Umbilical cord (tissue), 2 donors: Measurements from ENCODE around the gene LZTR1. TPM values are rescaled to one million over a fixed set of nuclear protein-coding genes. Genes with fewer than 3 reads are reported as not detected.

Experiments used
- DNase-seq: peaks from one replicate; pipeline ENCODE4 v3.0.0-alpha.2; 2015; ENCODE audit warnings: low spot score
- total RNA-seq: library from RNA; depleted of rRNA; stranded (reverse); fragments of >200 nt; gene quantifications from one replicate; pipeline ENCODE4 v1.2.3, GENCODE V29; 2014; ENCODE audit warnings: low replicate concordance; ENCODE audit not compliant: insufficient read depth

Gene LZTR1
- total RNA-seq, 1 donor from 2014 or later, result 52.7 TPM

DNA sequence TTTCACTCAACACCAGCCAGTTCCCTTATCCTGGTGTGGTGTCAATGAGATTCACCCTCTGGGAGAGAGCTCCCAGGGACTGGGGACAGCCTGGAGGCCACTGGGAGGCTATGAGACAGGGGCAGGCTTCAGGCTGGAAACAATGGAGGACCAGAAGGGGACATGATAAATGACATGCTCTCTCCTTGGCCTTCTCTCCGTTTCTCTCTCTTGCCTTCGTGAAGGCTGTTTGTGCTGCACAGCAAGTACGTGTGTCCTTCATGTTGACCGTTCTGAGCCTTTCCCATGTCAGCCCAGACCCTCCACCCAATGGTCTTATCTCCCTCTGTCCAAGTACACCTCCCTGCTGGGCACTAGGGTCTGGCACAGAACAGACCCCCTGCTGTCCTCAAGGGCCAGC is 1.6 kb upstream of the LZTR1 start:
- DNase-seq, result no peak

DNA sequence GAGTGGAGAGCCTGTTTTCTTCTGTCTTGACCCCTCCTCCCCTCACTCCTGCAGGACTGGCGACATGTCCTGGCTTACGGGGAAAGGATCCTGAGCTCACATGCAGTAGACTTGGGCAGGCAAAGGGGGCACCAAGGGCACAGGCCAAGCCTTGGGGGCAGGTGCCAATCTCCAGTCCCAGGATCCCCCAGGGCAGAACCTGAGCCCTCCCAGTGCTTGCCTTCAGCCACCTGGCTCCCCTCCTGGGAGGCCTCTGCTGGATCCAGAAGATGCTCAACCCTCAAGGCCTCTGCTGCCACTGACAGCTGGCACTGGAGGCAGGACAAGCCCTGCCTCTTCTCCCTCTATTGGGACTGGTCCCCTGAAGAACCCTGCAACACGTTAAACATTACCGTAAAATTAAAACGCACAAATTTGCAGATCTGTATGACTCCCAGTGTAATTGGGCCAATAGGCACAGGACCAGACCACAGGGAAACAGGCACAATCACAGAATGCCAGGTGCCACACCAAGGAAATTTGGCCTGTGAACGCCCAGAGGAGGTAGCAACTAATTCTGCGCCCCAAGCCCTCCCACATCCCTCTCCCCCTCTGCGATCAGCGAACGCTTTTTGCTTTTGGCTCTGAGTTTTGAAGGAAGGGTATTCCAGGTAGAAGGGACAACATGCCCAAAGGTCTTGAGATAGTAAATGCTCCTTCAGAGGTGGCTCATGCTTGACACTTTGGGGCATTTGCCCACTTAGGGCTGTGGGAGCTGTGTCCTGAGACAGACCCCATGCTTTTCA is 967 bp upstream of the LZTR1 start:
- no peak for DNase-seq

DNA sequence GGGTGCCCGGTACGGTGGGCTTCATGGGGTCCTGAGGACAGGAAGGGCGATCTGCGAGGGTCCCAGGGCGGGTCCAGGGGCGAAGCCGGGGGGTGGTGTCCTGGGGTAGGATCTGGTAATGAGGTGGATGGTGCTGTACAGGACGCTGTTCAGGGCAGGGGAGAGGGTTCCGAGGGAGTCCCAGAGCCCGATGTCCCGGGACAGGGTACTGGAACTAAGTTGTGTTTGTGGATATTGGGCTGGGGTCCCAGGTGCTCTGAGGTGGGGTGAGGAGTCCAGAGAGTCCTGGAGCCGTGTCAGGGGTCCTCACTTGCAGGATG is 426 bp downstream of the LZTR1 start:
- no peak for DNase-seq

DNA sequence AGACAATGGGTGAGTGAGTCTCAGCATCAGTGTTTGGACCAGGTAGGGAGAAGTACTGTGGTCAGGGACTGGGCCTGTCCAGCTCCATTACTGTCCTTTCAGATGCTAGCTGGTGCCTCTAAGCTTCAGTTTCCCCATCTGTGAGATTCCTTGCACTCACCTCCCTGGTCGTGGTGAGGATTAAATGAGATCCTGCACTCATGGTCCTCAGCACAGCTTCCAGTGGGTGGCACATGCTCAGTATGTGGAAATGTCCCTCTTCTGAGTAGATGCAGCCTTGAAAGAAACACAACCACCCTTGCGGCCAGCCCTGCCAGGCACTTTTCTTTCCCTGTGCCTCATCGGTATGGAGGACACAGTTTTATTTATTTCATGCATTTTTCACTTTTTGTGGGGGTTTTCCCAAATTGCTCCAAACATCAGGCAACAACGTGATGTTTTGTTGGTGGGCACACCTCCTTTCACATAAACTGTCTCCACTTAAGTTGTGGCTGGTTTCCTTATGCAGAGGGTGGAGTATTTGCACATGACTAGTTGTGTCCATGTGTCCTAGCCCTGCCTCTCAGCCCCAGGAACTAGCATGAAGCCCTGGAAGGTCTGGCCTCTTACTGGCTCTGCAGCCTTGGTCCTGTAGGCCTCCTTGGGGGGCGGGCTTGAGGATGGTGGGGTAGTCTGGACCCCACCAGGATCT is 1.1 kb downstream of the LZTR1 start:
- no peak for DNase-seq

DNA sequence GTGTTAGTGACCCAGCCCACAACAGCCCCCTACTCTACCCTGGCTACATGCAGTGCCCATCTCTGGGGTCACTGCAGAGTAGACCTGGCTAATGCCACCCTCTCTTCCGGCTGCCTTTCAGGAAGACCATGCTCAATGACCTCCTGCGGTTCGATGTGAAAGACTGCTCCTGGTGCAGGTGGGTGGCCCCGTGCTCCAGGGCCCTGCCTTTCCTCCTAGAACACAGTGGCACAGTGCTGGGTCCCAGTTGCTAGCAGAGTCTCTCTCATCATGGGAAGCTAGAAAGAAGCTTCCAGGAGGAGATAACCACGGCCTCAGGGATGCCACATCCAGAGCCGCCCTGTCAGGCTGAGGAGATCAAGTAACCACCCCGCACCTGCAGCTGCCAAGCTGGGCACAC is 3.6 kb downstream of the LZTR1 start:
- DNase-seq, result no peak

DNA sequence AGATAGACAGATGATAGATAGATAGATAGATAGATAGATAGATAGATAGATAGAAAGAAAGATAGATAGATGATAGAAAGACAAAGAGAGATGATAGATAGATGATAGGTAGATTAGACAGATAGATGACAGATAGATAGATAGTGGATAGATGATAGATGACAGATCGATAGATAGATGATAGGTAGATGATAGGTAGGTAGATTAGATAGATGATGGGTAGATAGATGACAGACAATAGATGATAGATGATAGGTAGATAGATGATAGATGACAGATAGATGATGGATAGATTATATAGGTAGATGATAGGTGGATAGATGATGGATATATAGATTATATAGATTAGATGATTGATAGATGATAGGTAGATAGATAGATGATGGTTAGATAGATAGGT is 4.3 kb downstream of the LZTR1 start:
- no peak for DNase-seq

DNA sequence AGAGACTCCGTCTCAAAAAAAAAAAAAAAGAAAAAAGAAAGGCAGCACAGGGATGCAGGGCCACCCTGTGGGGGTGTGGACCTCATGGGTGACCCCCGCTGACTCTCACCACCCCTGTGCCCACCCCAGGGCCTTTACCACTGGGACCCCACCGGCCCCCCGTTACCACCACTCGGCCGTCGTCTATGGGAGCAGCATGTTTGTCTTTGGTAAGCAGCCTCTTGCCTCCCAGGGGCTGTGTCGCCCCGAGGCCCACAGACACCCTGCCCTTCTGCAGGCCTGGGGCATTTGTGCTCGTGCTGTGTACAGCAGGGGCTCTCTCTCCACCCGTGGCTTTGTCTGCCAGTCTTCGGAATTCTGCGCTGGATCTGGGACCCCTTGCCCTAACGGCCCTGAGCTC is 5.3 kb downstream of the LZTR1 start:
- no peak for DNase-seq

DNA sequence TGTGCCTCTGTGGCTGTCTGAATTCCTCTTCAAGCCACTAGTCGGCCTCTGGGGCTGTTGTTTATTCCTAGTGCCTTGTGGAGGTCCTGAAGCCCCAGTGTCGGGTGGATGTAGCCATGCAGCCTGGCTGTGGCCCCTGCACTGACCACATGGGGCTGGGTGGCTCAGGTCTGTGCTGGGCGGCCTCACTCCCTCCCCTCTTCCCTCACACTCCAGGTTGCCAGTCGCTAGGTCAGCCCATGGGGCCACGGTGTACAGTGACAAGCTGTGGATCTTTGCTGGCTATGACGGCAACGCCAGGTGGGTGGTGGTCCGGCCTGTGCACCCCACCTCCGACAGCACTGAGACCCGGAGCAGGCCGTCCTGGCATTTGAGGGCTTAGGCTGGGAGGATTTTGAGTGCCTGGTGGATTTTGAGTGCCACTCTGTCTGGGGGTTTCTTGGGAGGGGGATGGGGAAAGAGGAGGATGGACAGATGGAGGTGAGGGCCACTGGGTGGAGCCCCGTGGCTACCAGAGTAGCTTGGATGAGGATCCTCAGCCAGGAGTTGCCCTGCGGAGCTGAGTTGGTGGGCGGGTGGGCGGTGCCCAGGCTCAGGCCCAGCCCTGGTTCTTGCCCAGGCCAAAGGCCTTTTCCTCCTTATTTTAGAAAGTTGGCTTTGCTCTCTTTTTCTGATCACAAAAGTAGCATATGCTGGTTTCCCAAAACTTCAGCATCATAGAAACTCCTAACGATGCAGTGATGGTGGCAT is 6.7 kb downstream of the LZTR1 start:
- no peak for DNase-seq

DNA sequence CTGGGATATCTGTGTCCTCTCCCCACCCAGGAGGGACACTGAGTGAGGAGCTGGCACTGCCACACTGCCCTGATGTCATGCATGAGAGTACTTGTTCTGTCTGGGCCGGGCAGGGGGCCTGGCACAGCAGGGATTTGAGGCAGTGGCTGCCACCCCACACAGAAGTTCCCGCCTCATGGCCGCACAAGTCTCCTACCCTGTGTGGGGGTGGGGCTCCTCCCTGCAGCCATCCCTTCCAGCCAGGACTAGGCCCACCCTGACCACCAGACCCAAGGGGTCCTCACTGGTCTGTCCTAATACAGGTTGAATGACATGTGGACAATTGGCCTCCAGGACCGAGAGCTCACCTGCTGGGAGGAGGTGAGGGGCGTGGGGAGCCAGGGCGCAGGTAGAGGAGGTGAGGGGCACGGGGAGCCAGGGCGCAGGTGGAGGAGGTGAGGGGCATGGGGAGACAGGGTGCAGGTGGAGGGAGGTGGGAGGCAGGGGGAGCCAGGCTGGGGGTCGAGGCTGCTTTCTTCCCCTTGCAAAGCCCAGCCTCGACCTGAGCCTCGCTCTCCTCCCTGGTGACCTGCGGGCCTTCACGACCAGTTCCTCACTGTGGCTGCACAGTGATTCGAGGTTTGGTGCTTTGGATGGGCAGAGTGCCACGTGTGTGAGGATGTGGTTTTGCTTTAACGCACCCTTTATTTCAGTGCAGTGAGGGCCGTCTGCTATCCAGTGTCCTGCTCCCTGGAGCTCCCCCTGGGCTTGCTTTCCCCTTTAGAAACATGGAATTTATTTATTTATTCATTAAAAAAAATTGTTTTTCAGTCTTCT is 7.4 kb downstream of the LZTR1 start:
- DNase-seq, result no peak

DNA sequence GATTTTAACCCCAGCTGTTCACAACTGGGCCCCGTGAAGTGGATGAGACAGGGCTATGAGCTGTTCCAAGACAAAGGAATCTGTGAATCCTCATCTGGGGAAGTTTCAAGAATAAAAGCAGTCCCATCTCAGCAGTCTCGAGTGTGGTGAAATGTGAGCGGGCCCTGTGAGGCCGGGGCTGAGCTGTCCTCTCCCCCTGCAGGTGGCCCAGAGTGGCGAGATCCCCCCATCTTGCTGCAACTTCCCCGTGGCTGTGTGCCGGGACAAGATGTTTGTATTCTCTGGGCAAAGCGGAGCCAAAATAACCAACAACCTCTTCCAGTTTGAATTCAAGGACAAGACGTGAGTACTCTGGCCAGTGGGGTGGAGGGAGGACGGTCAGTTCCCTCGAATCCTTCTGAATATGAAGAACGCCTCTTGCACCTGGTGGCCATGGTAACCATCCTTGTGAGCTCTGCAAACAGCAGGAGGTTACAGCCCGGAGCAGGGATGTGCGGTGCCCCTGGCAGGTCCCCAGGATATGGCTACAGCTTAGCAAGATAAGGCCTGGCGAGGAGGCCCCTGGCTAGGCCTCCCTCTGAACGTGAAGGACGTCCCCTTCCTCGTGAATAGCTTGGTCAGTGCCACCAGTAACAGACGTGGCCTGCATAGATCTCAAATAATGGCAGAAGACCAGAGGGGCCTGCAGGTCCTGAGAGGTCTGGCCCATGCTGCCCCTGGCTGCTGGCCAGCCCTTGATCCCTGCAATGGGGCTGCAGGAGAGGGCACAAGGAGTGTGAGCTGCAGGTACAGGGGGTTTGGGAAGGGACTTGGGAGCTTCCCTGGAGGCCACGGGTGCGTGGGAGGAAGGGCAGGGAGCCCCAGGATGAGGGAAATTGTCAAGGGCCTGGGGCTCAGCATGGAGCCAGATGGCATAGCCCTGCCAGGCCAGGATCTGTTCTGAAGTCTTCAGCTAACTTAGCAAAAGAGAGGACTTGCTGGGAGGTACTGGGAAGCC is 8.4 kb downstream of the LZTR1 start:
- no peak for DNase-seq

DNA sequence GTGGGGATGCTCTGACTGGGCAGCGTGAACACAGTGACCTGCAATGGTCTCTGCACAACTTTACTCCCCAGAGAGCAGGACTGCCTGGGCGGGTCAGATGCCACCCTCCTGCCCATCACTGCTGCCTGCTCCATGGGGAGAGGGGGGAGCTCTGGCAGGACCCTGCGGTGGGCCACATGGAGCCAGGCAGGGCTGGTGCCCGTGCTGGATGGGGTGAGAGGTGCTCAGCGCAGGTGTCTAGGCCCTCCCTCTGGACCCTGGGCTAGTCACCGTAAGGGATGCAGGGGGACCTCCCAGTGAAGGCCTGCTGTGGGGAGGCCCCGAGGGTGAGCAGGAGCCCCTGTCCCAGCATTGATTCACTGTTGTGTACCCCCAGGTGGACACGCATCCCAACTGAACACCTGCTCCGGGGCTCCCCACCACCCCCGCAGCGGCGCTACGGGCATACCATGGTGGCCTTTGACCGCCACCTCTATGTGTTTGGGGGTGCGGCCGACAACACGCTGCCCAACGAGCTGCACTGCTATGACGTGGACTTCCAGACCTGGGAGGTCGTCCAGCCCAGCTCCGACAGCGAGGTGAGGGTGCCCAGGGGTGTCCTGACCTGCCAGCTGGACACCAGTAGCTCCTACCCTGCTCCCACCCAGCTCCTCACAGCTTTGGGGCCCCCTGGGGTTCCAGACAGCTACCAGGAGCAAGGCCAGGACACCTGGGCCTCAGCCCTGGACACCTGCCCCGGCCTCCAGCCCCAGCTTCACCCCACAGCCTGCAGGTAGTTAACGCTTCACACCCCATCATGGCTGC is 9.4 kb downstream of the LZTR1 start:
- no peak for DNase-seq

DNA sequence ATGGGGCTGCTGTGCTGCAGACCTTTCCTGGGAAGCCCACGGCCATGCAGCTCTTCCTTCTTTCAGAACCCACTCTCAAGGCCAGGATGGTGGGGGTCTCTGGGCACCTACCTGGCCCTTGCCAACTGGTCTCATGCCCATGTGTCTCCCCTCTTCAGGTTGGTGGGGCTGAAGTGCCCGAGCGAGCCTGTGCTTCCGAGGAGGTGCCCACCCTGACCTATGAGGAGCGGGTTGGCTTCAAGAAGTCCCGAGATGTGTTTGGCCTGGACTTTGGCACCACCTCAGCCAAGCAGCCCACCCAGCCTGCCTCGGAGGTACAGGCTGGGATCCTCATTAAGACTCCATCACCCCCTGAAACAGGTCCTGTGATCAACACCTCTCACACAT is 10.0 kb downstream of the LZTR1 start:
- DNase-seq, result no peak

DNA sequence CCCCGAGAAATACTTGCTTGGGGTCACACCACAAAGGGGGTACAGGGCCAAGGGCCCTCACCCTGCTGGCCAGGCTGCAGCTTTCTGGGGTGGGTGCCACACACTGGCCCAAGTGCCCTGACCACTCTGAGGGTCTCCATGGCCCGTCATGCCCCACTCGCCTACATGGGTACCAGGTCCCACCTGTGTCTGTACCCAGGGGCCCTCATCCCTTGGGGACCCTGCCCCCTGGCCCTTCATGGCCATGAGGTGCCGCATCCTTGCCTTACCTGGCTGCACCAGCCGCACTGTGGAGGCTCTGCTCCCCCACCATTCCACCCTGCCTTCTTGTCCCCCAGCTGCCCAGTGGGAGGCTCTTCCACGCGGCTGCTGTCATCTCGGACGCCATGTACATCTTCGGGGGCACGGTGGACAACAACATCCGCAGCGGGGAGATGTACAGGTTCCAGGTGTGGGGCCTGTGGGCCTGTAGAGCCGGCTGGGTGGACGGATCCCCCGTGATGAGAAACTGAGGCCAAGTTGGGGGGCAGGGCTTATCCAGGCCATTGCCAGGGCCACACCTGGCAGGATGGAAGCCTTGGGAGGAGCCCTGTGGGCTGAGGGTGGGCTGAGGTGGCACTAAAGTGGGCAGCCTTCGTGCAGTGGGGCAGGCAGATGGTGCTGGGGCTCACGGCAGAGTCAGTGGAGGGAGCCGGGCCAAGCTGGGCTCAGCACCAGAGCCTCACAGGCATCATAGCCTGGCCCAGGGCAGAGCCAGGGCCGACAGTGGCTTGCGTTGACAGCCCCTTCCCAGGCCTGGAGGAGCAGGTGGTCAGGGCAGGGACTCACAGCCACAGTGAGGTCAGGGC is 10.6 kb downstream of the LZTR1 start:
- no peak for DNase-seq

DNA sequence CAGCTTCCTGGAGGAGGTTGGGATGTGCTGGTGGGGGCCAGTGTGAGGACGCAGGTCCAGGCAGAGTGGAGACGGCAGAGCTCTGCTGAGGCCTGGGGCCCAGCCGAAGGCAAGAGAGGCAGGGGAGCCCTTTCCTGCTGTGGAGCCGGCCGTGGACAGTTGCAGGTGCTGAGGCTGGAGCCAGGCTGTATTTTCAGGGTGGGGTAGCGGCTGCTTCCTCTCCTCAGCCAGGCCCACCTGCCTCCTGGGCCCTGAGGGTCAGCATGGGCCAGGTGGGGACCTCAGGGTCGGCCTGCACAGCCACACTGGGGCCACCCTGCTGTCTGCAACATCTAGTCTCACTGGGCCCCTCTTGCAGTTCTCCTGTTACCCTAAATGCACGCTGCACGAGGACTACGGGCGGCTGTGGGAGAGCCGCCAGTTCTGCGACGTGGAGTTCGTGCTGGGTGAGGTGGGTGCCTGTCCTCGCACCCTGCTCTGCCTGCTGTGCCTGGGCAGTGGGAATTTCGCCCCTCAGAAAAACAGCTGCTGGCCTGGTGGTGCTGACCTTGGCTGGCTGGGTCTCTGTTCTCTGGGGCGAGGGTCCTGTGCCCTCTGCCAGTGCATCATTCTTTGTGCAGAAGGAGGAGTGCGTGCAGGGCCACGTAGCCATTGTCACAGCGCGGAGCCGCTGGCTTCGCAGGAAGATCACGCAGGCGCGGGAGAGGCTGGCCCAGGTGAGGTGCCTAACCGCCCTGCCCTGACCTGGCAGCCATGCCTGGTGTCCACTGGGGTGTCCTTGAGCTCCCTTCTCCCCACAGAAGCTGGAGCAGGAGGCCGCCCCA is 11.4 kb downstream of the LZTR1 start:
- no peak for DNase-seq

DNA sequence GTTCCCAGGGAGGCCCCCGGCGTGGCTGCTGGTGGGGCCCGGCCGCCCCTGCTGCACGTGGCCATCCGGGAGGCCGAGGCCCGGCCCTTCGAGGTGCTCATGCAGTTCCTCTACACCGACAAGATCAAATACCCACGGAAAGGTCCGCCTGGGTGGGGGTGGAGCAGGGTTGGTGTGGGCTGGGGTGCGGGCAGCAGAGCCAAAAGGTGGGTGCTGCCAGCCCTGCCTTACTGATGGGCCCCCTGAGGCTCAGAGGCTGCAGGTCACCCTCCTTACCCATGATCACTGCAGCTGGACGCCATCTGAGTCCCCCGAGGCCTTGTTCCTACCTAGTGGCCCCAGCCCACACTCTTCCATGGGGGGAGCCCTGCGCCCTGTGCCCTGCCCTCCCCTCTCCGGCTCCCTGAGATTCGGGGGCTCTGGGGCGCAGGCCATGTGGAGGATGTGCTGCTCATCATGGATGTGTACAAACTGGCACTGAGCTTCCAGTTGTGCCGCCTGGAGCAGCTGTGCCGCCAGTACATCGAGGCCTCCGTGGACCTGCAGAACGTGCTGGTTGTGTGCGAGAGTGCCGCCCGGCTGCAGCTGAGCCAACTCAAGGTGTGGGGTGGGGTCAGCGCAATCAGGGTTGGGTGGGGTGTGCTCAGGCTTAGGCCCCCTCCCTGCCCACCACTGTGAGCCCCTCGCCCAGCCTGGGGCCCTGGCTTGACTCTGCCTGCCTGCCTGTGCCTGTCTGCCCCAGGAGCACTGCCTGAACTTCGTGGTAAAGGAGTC is 12.2 kb downstream of the LZTR1 start:
- DNase-seq, result no peak

DNA sequence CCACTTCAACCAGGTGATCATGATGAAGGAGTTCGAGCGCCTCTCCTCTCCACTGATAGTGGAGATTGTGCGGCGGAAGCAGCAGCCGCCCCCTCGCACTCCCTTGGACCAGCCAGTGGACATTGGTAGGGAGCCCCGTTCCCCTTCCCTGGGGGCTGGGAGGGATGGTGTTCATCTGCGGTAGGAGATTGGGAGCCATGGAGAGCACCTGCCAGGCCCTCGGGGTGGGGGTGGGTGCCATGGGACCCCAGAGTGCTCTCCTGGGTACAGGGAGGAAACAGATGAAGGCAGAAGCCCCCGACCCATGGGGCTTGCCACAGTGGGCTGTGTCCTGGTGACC is 12.8 kb downstream of the LZTR1 start:
- DNase-seq, result no peak

DNA sequence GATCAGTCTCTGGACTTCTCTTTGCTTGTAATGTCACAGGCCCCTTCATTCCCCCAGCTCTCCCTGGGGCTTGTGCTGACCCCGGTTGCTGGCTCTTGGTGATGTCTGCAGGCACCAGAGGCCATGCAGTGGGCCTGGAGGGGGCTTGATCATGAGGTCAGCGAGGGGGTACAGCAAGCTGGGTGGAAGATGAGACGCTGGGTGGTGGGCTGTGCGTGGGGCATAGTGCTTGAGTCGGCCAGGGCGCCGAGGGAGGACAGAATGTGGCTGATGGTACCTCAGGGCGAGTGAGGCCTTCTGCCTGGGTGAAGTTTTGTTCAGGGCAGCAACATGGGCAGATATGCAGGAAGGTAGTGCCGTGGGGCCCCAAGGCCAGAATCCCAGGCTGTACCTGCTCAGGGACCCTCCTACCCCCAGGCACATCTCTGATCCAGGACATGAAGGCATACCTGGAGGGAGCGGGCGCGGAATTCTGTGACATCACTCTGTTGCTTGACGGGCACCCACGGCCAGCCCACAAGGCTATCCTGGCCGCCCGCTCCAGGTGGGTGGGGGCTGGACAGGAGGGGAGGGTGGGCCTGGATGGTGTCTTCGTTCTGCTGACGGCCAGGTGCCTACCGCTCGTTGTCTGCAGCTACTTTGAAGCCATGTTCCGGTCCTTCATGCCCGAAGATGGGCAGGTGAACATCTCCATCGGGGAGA is 13.4 kb downstream of the LZTR1 start:
- no peak for DNase-seq
